ENCODE measurements around the gene MICAL3.
A peak's percentile ranks its signal among the peaks of the same experiment; 100 is the strongest.

MICAL3 gene

GRCh38 chr22:17865183-17866055 lies 158.9 kb downstream of the MICAL3 start:
- no peak for DNase-seq (ENCODE audit: low read depth)

GRCh38 chr22:17864398-17865182 lies 159.8 kb downstream of the MICAL3 start:
- DNase-seq (ENCODE audit: low read depth): no peak

GRCh38 chr22:17862646-17863181 lies 161.6 kb downstream of the MICAL3 start:
- no peak for DNase-seq (ENCODE audit: low read depth)

- DNase-seq (ENCODE audit: low read depth): no peak
Observed at GRCh38 chr22:17861909-17862308, 162.5 kb downstream of the MICAL3 start.

GRCh38 chr22:17860220-17860965 lies 164.0 kb downstream of the MICAL3 start:
- no peak for DNase-seq (ENCODE audit: low read depth)

DNA sequence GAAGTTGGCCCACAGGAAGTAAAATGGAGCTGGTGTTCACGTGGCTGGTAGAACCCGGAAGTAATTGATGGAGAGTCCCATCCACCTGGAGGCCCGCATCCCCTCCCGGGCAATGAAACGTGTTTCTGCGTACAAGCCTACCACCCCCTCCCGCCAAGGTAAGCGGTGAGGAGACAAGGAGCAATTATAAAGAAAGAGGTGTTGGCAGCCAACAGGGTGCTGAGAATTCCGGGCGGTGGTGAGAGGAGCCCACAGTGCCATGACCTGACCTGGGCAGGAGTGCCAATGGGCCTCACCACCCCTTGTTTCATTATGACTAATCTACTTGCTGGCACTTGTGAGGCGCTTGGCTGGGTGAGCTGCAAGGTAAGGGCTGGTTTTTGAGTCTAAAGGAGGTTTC lies 166.3 kb downstream of the MICAL3 start:
- no peak for DNase-seq (ENCODE audit: low read depth)

DNA sequence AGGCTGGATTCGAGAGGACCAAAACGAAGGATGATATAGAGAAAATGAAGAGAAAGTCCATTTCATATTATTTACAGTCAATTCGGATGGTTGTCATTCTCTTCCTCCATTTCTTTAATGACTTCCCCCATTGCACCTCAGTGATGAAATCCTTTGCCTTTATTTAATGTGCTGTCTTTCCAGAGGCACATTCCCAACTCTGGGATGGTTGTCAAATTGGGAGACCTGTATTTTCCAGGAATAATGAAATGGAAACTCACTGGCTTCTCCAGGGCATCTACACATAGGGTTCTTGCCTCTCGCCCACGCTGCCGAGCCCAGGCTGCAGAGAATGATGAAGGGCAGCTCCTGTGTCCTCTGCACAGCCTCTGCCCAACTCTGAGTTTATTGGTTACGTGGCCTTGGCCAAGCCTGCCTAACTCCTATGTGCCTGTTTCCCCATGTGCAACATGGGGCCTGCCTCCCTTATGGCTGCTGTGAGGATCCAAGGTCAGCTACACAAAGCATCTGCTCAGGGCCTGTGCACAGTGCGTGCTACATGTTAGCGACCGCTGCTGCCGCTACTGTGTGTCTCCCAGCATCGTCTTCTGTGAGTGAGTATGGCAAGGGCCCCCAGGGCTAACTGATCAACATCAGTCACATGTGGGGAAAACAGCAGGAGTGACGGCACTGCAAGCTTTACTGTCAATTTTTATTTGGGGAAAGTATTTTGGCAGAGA lies 168.6 kb downstream of the MICAL3 start:
- DNase-seq (ENCODE audit: low read depth): no peak

GRCh38 chr22:17853073-17853472 lies 171.3 kb downstream of the MICAL3 start:
- DNase-seq (ENCODE audit: low read depth): no peak

DNA sequence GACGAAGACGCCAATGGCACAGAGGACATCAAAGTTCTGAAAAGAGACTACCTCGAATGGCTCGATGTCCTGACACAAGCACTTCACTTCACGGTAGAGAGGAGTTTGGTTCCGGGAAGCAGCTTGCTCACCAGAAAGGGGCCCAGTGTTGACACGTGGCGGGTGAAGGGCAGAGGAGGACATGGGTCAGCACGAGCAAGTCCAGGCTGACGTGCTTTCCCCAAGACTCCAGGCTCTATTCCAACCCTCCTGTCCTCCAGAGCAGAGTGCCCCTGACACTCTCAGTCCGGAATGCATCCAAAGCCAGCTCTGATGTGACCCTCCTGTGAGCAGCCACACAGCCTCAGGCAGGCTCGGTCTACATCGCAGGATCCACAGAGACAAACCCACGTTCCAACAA lies 172.6 kb downstream of the MICAL3 start:
- DNase-seq (ENCODE audit: low read depth): no peak

GRCh38 chr22:17847360-17848078 lies 176.8 kb downstream of the MICAL3 start:
- DNase-seq (ENCODE audit: low read depth): no peak

DNA sequence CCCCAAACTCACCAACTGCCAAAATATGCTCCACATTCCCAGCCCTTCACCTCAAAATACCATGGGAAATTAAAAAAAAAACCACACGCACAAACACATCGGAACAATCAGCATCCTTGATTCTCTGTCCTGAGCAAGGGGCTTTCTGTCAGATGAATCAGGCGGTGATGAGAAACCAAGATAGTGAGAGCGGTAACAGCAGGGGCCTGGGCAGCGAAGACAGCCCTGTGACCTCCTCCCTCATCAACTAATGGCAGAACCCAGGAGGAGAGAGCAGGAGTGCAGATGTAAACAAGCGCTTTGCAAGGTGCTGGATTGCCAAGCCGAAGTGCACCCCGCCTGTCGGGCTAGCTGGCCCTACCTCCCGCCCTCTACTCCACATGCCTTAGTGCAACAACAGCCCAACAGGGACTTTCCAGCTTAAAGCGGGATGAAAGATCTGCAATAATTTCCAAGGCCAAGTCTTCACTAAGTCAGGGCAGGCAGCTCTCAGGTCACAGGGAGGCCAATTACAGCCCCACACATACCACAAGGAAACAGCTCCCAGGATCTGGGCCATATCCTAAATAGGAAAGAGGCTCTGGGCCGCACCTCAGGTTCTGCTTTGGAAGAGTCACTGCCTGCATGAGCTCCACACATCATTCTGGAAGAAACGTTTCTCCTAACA lies 177.9 kb downstream of the MICAL3 start:
- no peak for DNase-seq (ENCODE audit: low read depth)

GRCh38 chr22:17845790-17846189 lies 178.6 kb downstream of the MICAL3 start:
- no peak for DNase-seq (ENCODE audit: low read depth)

GRCh38 chr22:17845327-17845726 lies 179.0 kb downstream of the MICAL3 start:
- DNase-seq (ENCODE audit: low read depth): no peak

DNA sequence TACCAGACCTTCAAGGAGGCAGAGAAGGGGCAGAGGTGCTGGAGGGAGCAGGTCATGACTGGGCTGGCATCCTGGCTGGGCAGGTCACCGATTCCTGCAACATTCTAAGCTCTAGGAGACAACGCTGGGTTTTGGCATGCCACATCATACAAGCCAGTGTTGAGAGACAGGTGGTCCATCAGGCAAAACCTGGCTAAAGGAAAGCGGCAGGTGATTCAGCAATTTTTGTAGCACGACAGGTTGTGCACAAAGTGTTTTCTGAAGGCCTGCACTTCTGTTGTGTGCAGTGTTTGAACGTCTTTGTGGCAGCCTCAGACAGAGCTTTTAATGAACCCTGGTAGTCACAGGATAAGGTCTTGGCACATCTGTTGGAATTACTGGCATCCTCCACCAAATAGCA lies 180.2 kb downstream of the MICAL3 start:
- DNase-seq (ENCODE audit: low read depth): no peak

GRCh38 chr22:17842386-17842785 lies 182.0 kb downstream of the MICAL3 start:
- DNase-seq (ENCODE audit: low read depth): peak; percentile 11

GRCh38 chr22:17841836-17842235 lies 182.5 kb downstream of the MICAL3 start:
- DNase-seq (ENCODE audit: low read depth): no peak

DNA sequence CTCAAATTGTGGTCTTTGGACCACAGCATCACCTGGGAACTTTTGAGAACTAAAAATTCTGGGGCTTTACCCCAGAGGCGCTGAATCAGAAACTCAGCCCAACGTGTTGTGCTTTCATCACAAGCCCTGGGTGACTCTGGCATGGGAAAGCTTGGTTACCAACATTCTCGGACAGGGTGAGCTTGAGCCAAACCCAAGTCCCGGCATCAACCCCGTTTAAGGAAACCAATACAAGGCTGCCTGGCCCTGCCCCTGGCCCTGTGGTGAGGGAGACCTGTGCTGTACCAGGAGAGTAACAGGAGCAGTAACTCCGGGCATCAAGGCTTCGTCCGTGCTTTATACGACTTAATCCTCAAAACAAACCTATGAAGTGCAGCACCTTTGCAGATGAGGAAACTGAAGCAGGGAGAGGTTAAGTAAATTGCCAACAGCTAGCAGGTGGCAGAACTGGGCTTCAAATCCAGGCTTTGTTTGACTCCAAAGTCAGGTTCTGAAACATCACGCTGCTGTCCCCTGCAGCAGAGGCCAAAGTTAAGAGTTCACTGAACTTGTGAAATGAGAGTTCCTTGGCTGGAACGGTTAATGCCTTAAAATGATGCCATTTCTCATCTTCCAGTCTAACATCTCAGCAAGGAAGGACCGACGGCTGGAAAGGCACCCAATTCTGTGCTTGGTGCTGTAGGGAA lies 186.0 kb downstream of the MICAL3 start:
- no peak for DNase-seq (ENCODE audit: low read depth)

DNA sequence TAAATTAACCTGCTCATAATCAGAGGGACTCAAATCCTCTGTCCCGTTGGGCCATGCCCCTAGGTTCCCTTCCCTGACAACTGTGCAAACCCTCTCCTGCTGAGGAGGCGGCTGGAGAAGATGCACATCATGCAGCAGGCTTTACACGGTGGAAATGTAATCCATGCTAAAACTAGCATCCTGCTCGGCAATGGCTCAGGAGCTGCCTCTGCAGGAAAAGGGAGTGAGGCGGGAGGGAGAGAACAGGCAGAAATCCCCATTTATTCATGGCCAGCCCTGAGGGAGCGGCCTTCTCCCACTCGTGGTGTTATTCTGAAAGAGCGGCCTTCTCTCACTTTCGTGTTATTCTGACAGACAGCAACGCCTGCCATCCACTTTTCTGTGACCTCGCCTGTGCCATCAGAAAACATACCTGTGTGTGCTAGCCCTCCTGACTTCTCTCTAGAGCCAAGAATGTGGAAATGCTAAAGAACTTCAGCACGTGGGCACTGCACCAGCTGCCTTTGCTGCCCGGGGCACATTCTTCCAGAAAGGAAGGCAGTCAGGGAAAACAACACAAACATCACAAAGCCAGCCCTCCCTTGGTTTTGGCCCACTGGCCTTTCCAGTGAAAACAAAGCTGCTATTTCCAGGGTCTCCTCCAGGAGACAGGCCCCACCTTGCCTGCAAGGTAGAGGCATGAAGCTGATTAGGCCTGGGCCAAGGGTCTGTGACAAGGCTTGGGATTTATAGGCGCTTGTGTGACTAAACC lies 187.2 kb downstream of the MICAL3 start:
- no peak for DNase-seq (ENCODE audit: low read depth)

DNA sequence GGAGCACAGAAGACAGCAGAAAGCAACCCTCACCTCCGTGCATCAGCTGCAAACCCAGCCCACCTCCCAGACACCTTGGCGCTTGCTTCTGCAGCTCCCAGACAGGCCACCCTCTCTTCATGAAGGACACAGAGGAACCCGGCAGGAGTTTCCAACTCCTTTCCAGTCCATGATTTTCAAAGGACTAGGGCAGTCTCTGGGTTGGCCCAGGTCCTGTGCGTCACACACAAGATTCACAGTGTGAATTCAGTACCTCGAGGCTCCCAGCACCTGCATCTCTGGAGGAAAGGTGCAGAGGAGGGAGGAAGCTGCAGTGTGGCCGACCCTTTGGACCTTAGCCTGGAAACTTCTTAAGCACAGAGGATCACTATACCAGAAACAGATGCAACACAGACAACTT lies 189.1 kb downstream of the MICAL3 start:
- no peak for DNase-seq (ENCODE audit: low read depth)
